ENCODE measurements around the gene KIF2B. TPM values are rescaled to one million over a fixed set of nuclear protein-coding genes. Genes with fewer than 3 reads are reported as not detected.
A peak's percentile ranks its signal among the peaks of the same experiment; 100 is the strongest.

The KIF2B gene
- total and polyA plus RNA-seq, 9 of the 15 experiments (the other 6 are each of a cell fraction or from before 2014, with no cell fraction given): not detected

GRCh38 chr17:53804437-53804836 is 18.3 kb upstream of the KIF2B start:
- BruUV-seq (replicated peaks): no TSS peak
- TF ChIP-seq NFIC (IDR thresholded peaks at IDR 0.05): peak; percentile 26; the same call in 1 of the 2 replicates
- no peak for TF ChIP-seq TCF7 (IDR thresholded peaks at IDR 0.05; ENCODE audit: borderline replicate concordance)
- POLR2A ChIA-PET: no interaction called here

DNA sequence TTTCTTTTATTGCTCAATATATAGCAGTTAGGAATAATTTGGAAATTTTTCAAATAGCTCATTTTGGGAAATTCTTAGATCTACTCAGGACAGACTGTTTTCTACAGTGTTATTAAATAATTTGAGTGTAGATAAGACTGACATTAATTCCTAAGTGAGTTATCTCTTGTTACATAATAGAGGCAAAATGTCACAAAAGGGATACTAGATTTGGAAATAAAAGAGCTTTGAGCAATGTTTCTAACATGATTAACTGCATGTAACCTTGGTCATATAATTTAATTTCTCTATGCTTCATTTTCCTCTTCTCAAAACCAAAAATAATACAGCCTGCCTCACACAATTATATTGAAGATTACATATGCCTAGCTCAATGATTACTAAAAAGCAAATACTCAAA is 16.3 kb upstream of the KIF2B start:
- Histone ChIP-seq H3K9ac (ENCODE audit: insufficient read depth in 1 of 2, low read depth in 2 of 2, low read length in 2 of 2) (no peak overlapping the region), H3K4me2 (ENCODE audit: insufficient read depth, low read length) (no peak overlapping the region), H3K27ac (ENCODE audit: extremely low read depth, low read depth, low read length) (no peak overlapping the region), H4K20me1 (replicated peaks; ENCODE audit: control insufficient read depth, insufficient read depth, low read length) (no peaks in the 10 kb centered on the region), H2AFZ (ENCODE audit: low read depth, low read length) (no peak overlapping the region), H3K9me3 (replicated peaks; ENCODE audit: control insufficient read depth, insufficient read depth, low read depth, low read length) (no peaks in the 10 kb centered on the region), H3K36me3 (ENCODE audit: control insufficient read depth, insufficient read depth, low read length) (no peaks in the 10 kb centered on the region), H3K79me2 (ENCODE audit: control insufficient read depth, insufficient read depth, low read length) (no peaks in the 10 kb centered on the region), H3K27me3 (ENCODE audit: control insufficient read depth in 2 of 2, insufficient read depth in 2 of 2, low read length in 2 of 2) (no peaks in the 10 kb centered on the region), H3K9me1 (ENCODE audit: control insufficient read depth, insufficient read depth, low read length) (no peaks in the 10 kb centered on the region), H3K4me3 (no peak overlapping the region), H3K4me1 (replicated peaks in 1 of 2; ENCODE audit: control insufficient read depth in 2 of 2, insufficient read depth in 2 of 2, low read length in 2 of 2) (no peaks in the 10 kb centered on the region)
- 0 out of 2 replicates have a peak, but pooled peaks have one; percentile 7 for TF ChIP-seq CEBPB (tag; IDR thresholded peaks at IDR 0.05)
- TF ChIP-seq, protein P1, sequence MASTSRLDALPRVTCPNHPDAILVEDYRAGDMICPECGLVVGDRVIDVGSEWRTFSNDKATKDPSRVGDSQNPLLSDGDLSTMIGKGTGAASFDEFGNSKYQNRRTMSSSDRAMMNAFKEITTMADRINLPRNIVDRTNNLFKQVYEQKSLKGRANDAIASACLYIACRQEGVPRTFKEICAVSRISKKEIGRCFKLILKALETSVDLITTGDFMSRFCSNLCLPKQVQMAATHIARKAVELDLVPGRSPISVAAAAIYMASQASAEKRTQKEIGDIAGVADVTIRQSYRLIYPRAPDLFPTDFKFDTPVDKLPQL (IDR thresholded peaks at IDR 0.05; ENCODE audit: extremely low read depth, insufficient read length): no peak
- no peak for ATAC-seq
- BruUV-seq (replicated peaks): no TSS peak
- intact Hi-C loops (cut with micrococcal nuclease): no loop called here
- DNase-seq (ENCODE audit: extremely low read depth in 1 of 4, low spot score in 3 of 4): no peak
- in situ Hi-C loops (cut with MboI): no loop called here
- FAIRE-seq: no peak
- CTCF ChIA-PET (ENCODE audit: low intra/inter-chr PET ratio): no interaction called here
- POLR2A ChIA-PET: interaction anchor here (0.7 to 1.2 kb wide), 2 partner anchors 9 to 127 kb away, joined by 3 read pairs; no protein-coding TSS in a partner anchor

More at GRCh38 chr17:53804437-53804836, 18.3 kb upstream of the KIF2B start:
- Histone ChIP-seq H3K36me3 (ENCODE audit: control insufficient read depth, insufficient read depth, low read length) (no peaks in the 10 kb centered on the region), H3K79me2 (ENCODE audit: control insufficient read depth, insufficient read depth, low read length) (no peaks in the 10 kb centered on the region), H3K9me3 (replicated peaks; ENCODE audit: control insufficient read depth, insufficient read depth, low read depth, low read length) (no peaks in the 10 kb centered on the region), H3K27me3 (ENCODE audit: control insufficient read depth in 2 of 2, insufficient read depth in 2 of 2, low read length in 2 of 2) (no peaks in the 10 kb centered on the region), H4K20me1 (replicated peaks; ENCODE audit: control insufficient read depth, insufficient read depth, low read length) (no peaks in the 10 kb centered on the region), H3K4me2 (ENCODE audit: insufficient read depth, low read length) (no peak overlapping the region), H3K9me1 (ENCODE audit: control insufficient read depth, insufficient read depth, low read length) (no peaks in the 10 kb centered on the region), H3K4me1 (replicated peaks in 1 of 2; ENCODE audit: control insufficient read depth in 2 of 2, insufficient read depth in 2 of 2, low read length in 2 of 2) (no peaks in the 10 kb centered on the region), H3K27ac (ENCODE audit: extremely low read depth, low read depth, low read length) (no peak overlapping the region), H3K9ac (ENCODE audit: insufficient read depth in 1 of 2, low read depth in 2 of 2, low read length in 2 of 2) (no peak overlapping the region), H3K4me3 (no peak overlapping the region), H2AFZ (ENCODE audit: low read depth, low read length) (no peak overlapping the region)
- ATAC-seq (no peak), FAIRE-seq (no peak), DNase-seq (ENCODE audit: extremely low read depth in 1 of 4, low spot score in 3 of 4) (no peak)
- CTCF ChIA-PET (ENCODE audit: low intra/inter-chr PET ratio): no interaction called here
- intact Hi-C loops (cut with micrococcal nuclease): no loop called here
- WGBS (ENCODE audit: insufficient coverage, low coverage, missing lambda C conversion rate): 45% methylated on average over 5 of the region's 5 CpGs
- in situ Hi-C loops (cut with MboI): no loop called here

Measured in K562 (cell line).